ENCODE measurements around the gene AKAP7.

GRCh38 chr6:131250122-131250521, 114.9 kb downstream of the AKAP7 start:
- TF ChIP-seq CTCF (optimal IDR thresholded peaks at IDR 0.05 in 1 of 3, IDR thresholded peaks at IDR 0.05 in 1 of 3, conservative IDR thresholded peaks at IDR 0.05 in 1 of 3; ENCODE audit: extremely low read depth in 1 of 3, insufficient read depth in 2 of 3, low read length in 3 of 3): no peak
- TF ChIP-seq EZH2 (IDR thresholded peaks at IDR 0.05; ENCODE audit: low read length): no peak
